SIG-M5 (cell line): Measurements from ENCODE around the gene LPP.
"Not testable (repeated sequence)": the region's sequence is repeated elsewhere in the genome, so short reads cannot be mapped to it uniquely, and the experiment has no call there.

Experiments
- DNase-seq: peaks from one replicate; lab custom pipeline; 2025; lab: John Stamatoyannopoulos, UW

The LPP gene

GRCh38 chr3:188584958-188585689 is 431.2 kb downstream of the LPP start:
- DNase-seq: no peak

- DNase-seq: peak; percentile 51
Observed at GRCh38 chr3:188589071-188589470, 435.1 kb downstream of the LPP start.

DNA sequence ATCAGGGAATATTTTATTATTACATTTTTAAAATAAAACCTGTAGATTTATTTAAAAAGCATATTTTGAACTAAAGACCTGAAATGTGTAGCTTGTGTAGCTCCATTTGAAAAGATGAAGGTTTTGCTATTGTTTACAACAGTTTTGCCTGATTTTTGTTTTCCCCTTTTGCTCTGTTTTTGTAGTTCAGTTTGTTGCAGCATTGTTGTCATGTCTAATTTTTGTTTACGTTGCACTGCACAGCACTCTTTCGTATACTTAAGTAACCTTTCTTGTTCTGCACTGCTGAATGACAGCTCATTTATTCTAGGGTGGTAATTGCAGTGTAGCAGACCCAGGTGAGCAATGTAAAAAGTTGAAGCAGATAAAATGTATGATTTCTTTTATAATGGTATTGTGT is 435.8 kb downstream of the LPP start:
- DNase-seq: no peak

DNA sequence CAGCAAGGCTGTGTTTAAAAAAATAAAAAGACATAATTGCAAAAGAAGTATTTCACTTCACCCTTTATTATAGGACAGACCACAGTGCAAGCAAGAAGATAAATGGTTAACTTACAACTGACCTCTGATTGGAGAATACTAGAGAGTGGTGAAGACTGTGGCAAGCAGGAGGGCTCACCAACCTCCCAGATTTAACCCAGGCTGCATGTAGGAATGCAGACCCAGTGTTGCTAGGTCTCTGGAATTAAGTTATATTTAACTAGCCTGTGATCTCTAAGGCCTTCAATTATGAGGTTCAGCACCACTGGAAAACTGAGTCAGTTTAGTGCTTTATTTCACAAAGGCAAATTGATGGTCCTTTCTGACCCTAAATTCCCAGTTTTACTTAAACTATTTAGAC is 436.6 kb downstream of the LPP start:
- DNase-seq: no peak

GRCh38 chr3:188594139-188594538 is 440.2 kb downstream of the LPP start:
- no peak for DNase-seq

DNA sequence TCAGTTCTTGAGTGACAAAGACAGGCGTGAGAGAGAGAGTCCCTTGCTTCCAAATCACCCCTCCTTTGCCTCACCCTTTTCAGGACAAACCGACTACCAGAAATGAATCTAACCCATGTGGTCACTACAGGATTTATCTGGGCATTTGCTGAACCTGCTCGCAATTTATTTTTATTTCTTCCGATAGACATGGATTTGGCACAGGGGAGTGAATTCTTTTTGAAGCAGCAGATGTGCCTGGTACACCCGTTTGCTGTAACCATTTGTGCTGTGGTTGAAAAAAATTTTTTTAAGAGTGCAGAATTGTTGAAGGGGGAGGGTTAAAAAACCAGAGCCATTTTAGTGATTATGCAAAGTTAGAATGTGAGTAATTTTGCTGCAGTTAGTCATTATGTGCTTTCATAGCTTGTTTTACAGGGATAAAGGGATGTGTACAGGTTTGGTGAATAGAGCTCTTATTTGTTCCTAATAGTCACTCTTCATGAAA is 442.0 kb downstream of the LPP start:
- DNase-seq: no peak

- DNase-seq: no peak
Observed at GRCh38 chr3:188598894-188599293, 444.9 kb downstream of the LPP start.

DNA sequence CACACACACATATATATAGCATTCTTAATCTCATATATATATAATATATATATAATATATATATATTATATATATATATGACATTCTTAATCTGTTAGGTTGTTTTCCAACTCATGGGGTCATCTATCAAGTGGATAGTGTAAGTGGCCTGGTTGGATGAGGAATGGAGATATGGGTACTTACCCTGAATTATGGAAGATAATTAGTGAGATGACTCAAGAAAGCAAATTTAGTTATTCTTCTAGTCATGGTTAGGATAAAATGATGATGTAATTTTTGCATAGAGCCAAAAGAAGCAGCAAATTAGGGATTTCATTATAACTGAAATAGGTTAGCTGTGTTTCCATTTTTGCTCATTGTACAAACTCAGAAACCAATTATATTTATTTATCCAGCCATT is 448.2 kb downstream of the LPP start:
- DNase-seq: no peak

- no peak for DNase-seq
Observed at GRCh38 chr3:188602620-188603019, 448.7 kb downstream of the LPP start.

- DNase-seq: no peak
Observed at GRCh38 chr3:188604651-188605050, 450.7 kb downstream of the LPP start.

GRCh38 chr3:188605231-188605630 is 451.3 kb downstream of the LPP start:
- DNase-seq: no peak

DNA sequence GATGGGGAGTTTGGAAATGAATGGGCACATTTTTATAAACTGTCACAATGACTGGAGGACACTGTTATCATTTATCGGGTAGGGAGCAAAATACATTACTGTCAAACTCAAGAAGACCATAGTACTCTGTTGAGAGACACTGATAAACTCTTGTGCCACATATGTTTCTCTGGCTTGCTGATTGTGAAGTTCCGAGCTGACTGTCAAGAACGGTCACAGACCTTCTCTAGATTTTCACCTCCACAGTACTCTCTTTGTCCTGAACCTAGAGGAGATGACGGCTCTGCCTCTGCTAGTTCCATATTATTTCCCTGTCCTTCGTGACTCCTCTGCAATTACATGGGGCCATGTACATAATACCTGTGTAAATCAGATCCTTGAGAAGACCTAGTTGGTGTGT is 451.9 kb downstream of the LPP start:
- DNase-seq: no peak

- no peak for DNase-seq
Observed at GRCh38 chr3:188607805-188608315, 453.9 kb downstream of the LPP start.

DNA sequence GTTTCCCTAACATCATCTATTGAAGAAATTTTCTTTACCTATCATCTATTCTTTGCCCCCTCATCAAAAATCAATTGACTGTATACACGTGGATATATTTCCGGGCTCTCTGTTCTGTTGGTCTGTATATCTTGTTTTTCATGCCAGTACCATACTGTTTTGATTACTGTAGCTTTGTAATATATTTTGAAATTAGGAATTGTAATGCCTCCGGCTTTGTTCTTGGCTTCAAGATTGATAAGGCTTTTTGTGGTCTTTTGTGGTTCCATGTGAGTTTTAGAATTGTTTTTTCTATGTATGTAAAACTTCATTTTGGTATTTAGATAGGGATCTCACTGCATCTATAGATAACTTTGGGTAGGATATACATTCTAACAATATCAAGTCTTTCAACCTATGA is 454.4 kb downstream of the LPP start:
- no peak for DNase-seq

DNA sequence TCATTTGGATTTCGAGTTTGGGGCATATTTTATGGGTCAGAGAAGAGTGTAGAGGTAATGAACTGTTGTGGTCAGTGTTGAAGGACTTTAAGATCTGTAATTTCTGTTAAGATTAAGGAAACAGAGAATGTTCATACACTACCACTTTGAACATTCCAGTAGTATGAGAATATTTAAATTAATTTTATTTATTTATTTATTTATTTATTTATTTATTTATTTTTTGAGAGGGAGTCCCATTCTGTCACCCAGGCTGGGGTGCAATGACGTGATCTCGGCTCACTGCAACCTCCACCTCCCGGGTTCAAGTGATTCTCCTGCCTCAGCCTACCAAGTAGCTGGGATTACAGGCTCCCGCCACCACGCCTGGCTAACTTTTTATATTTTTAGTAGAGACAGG is 459.8 kb downstream of the LPP start:
- not testable (repeated sequence) for DNase-seq

DNA sequence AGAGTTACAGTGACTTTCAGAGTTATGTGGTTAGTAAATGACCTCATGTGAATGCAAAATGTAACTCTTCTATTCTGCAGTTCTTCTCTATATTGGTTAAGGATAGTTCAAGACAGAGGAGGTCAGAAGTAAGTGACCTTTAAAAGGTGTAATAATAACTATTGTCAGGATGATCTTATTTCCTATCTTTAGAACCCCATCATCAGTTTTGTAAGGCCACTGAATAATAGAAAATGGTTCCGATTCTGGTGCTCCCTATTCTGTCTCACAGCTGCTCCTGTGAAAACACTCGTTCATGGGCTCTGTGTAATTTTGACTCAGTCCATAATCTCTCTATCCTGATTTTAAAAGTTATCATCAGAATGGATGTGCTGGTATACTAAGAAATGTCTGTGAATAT is 463.3 kb downstream of the LPP start:
- no peak for DNase-seq

GRCh38 chr3:188617988-188618701 is 464.2 kb downstream of the LPP start:
- no peak for DNase-seq

GRCh38 chr3:188620752-188621151 is 466.8 kb downstream of the LPP start:
- DNase-seq: no peak

GRCh38 chr3:188624384-188624783 is 470.4 kb downstream of the LPP start:
- DNase-seq: no peak

GRCh38 chr3:188624828-188625227 is 470.9 kb downstream of the LPP start:
- DNase-seq: no peak

DNA sequence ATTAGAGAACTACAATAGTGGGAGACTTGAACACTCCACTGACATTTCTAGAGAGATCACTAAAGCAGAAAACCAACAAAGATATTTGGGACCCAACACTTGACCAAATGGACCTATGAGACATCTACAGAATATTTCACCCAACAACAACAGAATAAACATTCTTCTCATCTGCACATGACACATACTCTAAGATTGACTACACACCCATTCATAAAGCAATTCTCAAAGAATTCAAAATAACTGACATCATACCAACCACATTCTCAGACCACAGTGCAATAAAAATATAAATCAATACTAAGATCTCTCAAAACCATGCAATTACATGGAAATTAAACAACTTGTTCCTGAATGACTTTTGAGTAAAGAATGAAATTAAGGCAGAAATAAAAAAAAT is 473.7 kb downstream of the LPP start:
- no peak for DNase-seq

- no peak for DNase-seq
Observed at GRCh38 chr3:188631291-188632010, 477.5 kb downstream of the LPP start.

GRCh38 chr3:188633206-188633605 is 479.2 kb downstream of the LPP start:
- DNase-seq: no peak
